LNCaP clone FGC (cell line): Measurements from ENCODE around the gene ATP2A1.

Experiments used
- DNase-seq: peaks from one replicate; pipeline ENCODE4 v3.0.0-alpha.2; 2011; ENCODE audit warnings: low read depth
- H3K4me3 ChIP-seq: 2 replicates; pipeline ENCODE4 v1.5.1; 2011; ENCODE audit warnings: mild to moderate bottlenecking, low read depth, low read length, control low read depth
- CTCF ChIP-seq: IDR thresholded peaks from 2 replicates; pipeline ENCODE4 v1.5.1; 2012; ENCODE audit warnings: mild to moderate bottlenecking; ENCODE audit not compliant: control insufficient read depth, insufficient read depth; ENCODE audit errors: extremely low read depth

Gene ATP2A1

GRCh38 chr16:28902909-28903308 lies 24.6 kb downstream of the ATP2A1 start:
- no peak for TF ChIP-seq CTCF
- DNase-seq, result no peak
- H3K4me3 ChIP-seq, result no peak overlapping the region

DNA sequence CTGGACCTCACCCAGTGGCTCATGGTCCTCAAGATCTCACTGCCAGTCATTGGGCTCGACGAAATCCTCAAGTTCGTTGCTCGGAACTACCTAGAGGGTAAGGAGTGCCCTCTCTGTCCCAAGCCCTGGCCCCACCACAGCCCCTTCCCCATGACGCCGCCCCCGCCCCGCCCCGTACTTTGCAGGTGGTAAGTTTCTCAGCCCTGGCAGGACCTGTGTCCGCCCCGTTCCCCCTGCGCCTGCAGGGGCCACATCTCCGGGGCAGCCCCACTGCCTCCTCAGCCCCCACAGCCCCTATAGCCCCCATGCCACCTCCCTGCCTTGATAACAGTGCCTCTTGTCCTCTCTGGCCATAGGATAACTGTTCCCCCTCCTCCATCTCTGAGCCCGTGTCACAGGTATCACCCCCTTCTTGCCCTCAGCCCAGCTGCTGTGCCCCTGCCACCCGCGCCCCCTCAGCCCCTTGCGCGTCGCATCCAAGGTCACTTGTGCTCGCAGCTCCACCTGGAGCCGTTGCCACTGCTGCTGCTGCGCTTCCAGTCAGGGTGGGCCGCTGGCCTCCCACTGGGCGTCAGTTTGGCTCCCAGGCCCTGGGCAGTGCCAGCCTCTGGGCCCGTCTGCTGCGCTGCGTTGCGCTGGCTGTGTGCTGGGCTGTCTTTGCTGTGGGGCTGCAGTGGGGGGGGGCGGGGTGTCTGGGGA lies 25.2 kb downstream of the ATP2A1 start:
- TF ChIP-seq CTCF, result no peak
- DNase-seq, result no peak
- no peak overlapping the region for H3K4me3 ChIP-seq

GRCh38 chr16:28904363-28904762 lies 26.1 kb downstream of the ATP2A1 start:
- TF ChIP-seq CTCF, result no peak
- no peak for DNase-seq
- no peak overlapping the region for H3K4me3 ChIP-seq

DNA sequence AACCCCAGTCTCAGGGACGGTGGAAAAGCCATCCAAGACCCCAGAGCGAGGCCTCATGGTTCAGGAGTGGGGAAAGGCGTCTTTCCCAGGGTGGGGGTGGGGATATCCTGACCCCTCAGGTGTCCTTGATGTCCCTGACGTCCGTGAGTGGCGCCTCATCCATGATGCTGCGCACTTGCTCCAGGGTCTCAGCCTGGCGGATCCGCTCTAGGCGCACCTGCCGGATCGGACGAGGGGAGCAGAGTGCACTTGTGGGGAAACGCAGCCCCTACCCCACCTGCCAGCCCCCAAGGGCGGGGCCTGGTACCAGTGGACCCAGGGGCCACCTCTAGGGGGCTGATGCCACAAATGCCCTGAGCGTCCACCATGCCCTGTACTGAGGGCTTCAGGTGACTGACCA lies 26.5 kb downstream of the ATP2A1 start:
- TF ChIP-seq CTCF, result no peak
- DNase-seq, result no peak
- H3K4me3 ChIP-seq, result no peak overlapping the region

DNA sequence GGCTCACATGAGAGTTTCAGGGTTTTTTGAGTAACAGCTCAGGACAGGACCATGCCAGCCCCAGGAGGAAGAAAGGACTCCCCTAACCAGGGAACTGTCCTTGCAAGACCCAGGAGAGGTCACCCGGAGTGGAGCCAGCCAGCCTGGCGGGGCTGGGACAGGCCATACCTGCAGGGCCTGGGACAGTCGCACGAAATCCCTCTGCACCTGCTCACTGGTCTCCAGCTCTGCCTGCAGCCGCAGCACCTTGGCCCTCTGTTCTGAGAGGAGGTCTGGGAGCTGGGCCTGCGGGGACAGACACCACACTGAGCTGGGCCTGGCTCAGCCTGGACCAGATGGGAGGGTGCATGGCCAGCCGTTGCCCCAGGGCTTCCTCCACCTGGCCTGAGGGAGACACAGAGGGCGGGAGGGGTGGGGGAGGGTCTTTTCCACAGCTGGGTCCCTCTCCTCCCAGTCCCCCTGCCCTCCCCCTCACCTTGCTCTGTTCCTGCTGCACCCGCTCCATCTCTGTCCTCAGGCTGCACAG lies 27.0 kb downstream of the ATP2A1 start:
- TF ChIP-seq CTCF, result no peak
- DNase-seq, result no peak
- H3K4me3 ChIP-seq, result no peak overlapping the region

- no peak for TF ChIP-seq CTCF
Measured at GRCh38 chr16:28905800-28906372, 27.6 kb downstream of the ATP2A1 start.

More at GRCh38 chr16:28905800-28906372, 27.6 kb downstream of the ATP2A1 start:
- no peak for DNase-seq
- no peak overlapping the region for H3K4me3 ChIP-seq
